NCI-H82 treated with DMSO at 0.1 percent for 48 hours (cell line): ENCODE data around the gene HOXA6.
A peak's percentile ranks its signal among the peaks of the same experiment; 100 is the strongest.

Experiments used
- DNase-seq: peaks from one replicate; lab custom pipeline; 2025; ENCODE audit not compliant: unreplicated experiment; lab: John Stamatoyannopoulos, UW

Gene HOXA6

GRCh38 chr7:27151931-27152815 is 4.6 kb upstream of the HOXA6 start, which contains the start of gene HOXA3:
TSS of gene HOXA3 (minus strand) at chr7:27152583. CDS start at chr7:27110640, 41,943 bp downstream.
- no peak for DNase-seq

GRCh38 chr7:27151341-27151930 is 3.9 kb upstream of the HOXA6 start:
- DNase-seq: no peak

- peak; percentile 50 for DNase-seq
These were observed 3.2 kb upstream of the HOXA6 start for GRCh38 chr7:27150568-27151340.

- DNase-seq: no peak
These were observed 2.4 kb upstream of the HOXA6 start for GRCh38 chr7:27149842-27150567.

GRCh38 chr7:27148756-27149641 is 1.4 kb upstream of the HOXA6 start:
- no peak for DNase-seq

DNA sequence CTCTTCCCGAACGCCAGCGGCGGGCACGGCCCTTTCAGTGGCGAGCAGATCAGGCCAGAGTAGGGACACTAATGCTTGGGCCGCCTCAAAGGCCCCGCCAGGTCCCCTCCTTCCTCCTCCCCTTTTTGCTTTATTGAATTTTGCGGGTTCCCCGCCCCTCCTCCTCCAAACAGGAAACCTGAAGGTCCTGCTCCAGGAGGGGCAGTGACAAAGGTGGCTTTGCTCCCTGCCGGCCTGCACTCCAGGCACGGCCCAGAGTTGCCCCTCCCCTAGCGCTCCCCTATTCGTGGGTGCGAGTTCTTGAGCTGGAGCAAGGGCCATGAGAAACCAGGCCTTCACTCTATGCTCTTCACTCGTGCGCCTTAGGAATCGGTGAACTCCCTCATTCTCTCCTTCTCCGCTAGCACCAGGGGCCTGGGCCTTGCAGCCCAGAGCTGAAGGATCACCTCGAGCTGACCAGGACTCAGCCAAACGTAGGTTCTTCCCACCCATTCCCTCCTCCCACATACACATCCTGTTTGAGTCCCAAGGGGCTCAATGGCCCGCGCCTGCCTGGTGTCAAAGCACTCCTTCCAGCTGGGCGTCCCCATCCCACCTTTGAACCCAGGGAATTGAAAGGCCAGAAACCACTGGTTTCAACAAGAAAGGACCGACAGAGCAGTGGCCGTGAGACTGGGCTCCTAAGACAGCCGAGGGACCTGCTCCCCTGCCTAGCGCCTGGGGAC is 619 bp upstream of the HOXA6 start:
- DNase-seq: no peak

GRCh38 chr7:27146491-27147198 is 929 bp downstream of the HOXA6 start:
- no peak for DNase-seq

GRCh38 chr7:27145914-27146412 is 1.6 kb downstream of the HOXA6 start:
- no peak for DNase-seq

DNA sequence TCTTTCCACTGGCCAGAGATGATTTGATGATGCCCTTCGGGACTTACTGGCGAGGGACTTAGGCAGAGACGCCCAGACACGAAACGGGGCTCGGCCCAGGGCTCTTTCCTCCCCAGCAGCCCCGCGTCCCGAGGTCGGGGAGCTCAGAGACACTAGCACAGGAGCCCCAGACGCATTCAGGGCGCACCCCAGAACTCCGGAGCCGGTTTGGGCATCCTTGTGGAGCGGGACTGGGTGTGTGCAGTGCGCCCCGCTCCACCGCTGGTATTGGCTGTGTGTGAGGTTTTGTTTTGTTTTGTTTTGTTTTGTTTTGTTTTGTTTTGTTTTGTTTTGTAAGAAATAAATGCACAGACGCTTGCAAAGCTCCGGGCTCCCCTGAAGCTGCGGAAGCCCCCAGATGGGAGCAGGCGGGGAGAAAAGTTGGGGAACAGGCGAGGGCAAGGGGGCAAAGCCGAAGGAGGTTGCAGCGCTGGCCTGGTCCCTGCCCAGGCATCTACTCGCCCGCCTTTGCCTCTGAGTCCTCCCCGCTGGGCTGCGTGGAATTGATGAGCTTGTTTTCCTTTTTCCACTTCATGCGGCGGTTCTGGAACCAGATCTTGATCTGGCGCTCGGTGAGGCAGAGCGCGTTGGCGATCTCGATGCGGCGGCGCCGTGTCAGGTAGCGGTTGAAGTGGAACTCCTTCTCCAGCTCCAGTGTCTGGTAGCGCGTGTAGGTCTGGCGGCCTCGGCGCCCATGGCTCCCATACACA is 2.2 kb downstream of the HOXA6 start:
- DNase-seq: no peak

GRCh38 chr7:27144781-27145164 is 2.8 kb downstream of the HOXA6 start:
- no peak for DNase-seq

DNA sequence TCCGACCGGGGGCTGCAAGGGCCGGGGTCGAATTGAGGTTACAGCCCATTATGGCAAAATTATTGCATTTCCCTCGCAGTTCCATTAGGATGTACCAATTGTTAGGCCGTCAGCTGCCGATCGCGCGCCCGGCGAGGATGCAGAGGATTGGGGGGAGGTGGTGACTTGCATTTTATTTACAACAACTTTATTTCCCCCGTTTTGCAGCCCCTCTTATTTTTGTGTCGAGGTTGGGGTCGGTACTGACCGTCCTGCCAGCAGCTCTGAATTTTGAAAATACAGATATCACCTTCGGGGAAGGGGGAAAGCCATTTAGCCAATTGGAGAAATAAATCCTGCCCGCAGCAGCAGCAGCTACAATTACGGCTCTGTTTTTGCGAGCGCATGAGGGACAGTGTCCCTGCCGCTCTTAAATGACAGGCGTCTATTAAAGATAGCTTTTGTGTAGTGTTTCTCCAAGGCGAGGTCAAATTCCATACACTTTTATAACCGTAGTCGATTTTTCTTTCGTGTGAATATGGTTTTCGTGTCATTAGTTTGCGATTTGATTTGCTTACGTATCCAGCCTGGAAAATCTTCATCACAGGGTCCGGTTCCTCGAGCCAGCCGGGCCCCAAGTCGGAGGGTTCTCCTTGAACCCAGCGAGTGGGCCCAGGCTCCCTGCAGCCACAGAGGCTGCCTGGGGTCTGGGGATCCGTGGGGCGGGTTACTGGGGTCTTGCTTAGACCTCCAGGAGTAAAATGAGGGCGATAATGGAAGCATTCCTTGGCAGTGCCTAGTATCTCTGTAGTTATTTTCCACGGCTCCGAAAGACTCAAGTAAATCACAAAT is 3.4 kb downstream of the HOXA6 start:
- DNase-seq: no peak

GRCh38 chr7:27143023-27143949 is 4.3 kb downstream of the HOXA6 start, which contains the start of gene HOXA5:
TSS of gene HOXA5 (minus strand) at chr7:27143681. CDS start at chr7:27143607, 74 bp downstream.
- DNase-seq: peak; percentile 58

GRCh38 chr7:27142580-27143022 is 5.0 kb downstream of the HOXA6 start:
- no peak for DNase-seq

- DNase-seq: no peak
These were observed 5.5 kb downstream of the HOXA6 start for GRCh38 chr7:27141923-27142579.
